HG02884 (cell line): ENCODE data around the gene ZMYM2.

Experiments used
- ATAC-seq: cut with Tn5 transposase; IDR thresholded peaks from one replicate; pipeline ENCODE4 v1.9.1; 2021; ENCODE audit warnings: mild to moderate bottlenecking, moderate library complexity; ENCODE audit not compliant: unreplicated experiment

The ZMYM2 gene

GRCh38 chr13:20131057-20131832, 172.7 kb downstream of the ZMYM2 start:
- ATAC-seq: no peak

DNA sequence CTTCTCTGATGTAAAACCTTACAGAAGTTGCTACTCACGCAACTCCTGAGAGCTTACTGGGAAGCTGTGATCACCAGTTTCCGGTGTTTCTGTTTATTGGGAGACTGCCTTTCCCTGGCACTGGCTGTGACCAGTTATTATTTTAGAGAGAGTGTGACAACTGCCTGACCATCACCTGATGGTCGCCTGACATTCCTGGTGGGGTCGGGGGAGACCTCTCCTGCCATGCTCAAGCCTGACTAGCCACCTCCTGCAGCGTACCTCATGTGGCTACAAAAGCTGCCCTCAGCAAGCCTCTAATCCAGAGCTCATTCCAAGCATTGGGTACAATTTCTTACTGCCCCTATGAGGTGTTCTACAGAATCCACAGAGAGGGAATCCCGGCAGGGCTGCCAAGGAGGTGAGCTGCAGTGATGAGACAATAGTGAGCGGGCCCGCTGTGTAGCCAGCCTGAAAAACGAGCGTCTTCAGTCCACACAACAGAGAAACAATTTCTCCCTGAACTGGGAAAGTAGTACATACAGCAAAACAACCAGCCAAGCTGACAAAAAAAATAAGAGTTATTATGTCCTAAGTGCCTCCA, 173.6 kb downstream of the ZMYM2 start:
- no peak for ATAC-seq

DNA sequence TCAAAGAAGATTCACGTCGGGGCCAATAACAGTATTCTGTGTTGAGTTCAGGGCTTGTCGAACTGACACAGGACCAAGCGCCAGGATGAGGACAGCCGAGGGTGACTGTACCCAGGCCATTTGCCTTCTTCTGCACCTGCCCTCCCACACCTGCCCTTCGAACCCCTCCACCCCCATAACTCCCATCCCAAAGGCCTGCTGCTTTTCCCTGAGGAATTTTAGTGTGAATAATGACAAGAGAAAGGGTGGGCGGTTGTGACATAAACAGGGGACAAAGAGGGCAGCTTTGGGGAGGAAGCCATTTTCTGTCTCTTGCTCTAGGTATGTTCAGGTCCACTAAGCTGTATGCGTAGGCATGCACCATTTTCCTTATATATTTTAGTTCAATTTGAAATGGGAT, 176.2 kb downstream of the ZMYM2 start:
- no peak for ATAC-seq

- no peak for ATAC-seq
These were observed 178.5 kb downstream of the ZMYM2 start for GRCh38 chr13:20136781-20137703.

DNA sequence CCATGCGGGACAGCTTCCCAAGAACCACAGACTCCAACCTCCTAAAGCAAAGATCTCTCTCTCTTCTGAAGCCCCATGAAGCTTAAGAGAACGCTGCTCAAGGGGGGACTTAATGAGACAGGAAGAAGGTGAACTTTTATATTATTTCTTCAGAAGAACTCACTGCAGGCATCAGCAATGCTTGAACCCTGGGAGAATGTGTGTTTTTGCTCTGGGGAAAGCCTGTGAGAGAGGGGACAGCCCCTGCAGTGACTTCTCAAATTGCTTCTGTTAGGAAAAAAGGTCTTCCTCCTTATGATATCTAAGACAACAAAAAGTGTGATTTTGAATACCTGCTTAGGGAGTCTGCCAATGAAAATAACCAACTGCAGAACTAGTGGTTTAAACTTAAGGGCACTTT, 179.3 kb downstream of the ZMYM2 start:
- ATAC-seq: no peak

GRCh38 chr13:20140487-20140886, 182.0 kb downstream of the ZMYM2 start:
- ATAC-seq: no peak
